Measurements from ENCODE around the gene KCNJ6.
A peak's percentile ranks its signal among the peaks of the same experiment; 100 is the strongest.

- peak; percentile 85 for TF ChIP-seq EHMT2 (IDR thresholded peaks at IDR 0.05)
- no peak for TF ChIP-seq GTF2F1 (IDR thresholded peaks at IDR 0.05; ENCODE audit: low read depth, low read length)
- TF ChIP-seq BCL6 (CRISPR knock-in tag; IDR thresholded peaks at IDR 0.05), result no peak
- TF ChIP-seq ATF3 (IDR thresholded peaks at IDR 0.05), result no peak
- no peak for TF ChIP-seq ATF3 (CRISPR knock-in tag; conservative IDR thresholded peaks at IDR 0.05)
- TF ChIP-seq ADNP (tag; IDR thresholded peaks at IDR 0.05), result no peak
- TF ChIP-seq CTCF (IDR thresholded peaks at IDR 0.05 in 2 of 3, conservative IDR thresholded peaks at IDR 0.05 in 1 of 3; ENCODE audit: insufficient read depth in 2 of 3, low read depth in 1 of 3, low read length in 3 of 3), result peak; percentile 61 to 79 (median 73)
- no peak for TF ChIP-seq KDM1A (IDR thresholded peaks at IDR 0.05)
- TF ChIP-seq TRIM24 (IDR thresholded peaks at IDR 0.05), result no peak
Measured at GRCh38 chr21:37642493-37642892, 273.8 kb downstream of the KCNJ6 start.

Measured in K562 (cell line).